ENCODE measurements around the gene ILF3.
A peak's percentile ranks its signal among the peaks of the same experiment; 100 is the strongest.

ILF3 gene

DNA sequence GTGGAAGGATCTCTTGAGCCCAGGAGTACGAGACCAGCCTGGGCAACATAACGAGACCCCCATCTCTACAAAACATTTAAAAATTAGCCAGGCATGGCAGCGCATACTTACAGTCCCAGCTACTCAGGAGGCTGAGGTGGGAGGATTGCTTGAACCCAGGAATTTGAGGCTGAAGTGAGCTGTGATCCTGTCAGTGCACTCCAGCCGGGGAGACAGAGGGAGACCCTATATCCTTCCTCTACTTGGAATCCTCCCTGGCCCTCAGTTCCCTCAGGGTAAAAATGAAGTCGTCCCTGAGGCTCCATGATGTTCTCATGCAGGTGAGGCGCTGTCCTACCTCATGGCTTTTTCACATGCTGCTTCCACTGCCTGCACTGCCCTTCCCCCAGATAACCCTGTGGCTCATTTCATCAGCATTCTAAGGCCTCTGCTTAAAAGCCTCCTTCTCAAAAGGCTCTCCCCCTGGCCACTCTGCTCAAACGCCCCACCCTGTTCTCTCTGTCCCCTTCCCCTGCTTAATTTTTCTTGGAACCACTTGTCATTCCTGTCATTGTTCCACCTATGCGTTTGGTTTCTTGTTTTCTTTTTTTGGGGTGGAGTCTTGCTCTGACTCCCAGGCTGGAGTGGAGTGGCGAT, 82.9 kb downstream of the ILF3 start:
- Mint-ChIP-seq H3K36me3 (ENCODE audit: low read depth) (peaks cover 25% of the 10 kb centered on the region), H3K9me3 (peaks cover 11% of the 10 kb centered on the region), H3K27ac (peak overlapping the region; percentile 41), H3K4me3 (no peak overlapping the region), H3K4me1 (ENCODE audit: low read depth) (peaks cover 33% of the 10 kb centered on the region), H3K27me3 (ENCODE audit: low read depth) (no peaks in the 10 kb centered on the region)

DNA sequence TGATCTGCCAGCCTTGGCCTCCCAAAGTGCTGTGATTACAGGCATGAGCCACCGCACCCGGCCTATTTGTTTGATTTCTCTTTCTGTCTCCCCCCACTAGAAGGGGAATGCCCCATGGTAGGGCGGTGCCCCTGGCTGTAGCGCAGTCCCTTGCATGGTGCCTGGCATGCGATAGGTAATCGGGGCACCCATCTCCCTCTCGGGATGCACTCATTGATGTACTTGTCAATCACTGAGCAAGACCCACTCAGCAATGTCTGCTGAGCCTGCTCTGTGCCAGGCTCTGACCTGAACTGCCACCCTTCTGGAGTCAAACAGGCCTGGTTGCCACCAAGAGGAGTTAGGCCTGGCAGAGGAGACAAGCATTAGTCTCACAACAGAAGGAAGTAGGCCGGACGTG, 83.6 kb downstream of the ILF3 start:
- H3K4me1 Mint-ChIP-seq (ENCODE audit: low read depth): peaks cover 36% of the 10 kb centered on the region
- no peak overlapping the region for H3K4me3 Mint-ChIP-seq
- H3K27me3 Mint-ChIP-seq (ENCODE audit: low read depth): no peaks in the 10 kb centered on the region
- H3K27ac Mint-ChIP-seq: no peak overlapping the region
- peaks cover 30% of the 10 kb centered on the region for H3K36me3 Mint-ChIP-seq (ENCODE audit: low read depth)
- H3K9me3 Mint-ChIP-seq: peaks cover 11% of the 10 kb centered on the region

DNA sequence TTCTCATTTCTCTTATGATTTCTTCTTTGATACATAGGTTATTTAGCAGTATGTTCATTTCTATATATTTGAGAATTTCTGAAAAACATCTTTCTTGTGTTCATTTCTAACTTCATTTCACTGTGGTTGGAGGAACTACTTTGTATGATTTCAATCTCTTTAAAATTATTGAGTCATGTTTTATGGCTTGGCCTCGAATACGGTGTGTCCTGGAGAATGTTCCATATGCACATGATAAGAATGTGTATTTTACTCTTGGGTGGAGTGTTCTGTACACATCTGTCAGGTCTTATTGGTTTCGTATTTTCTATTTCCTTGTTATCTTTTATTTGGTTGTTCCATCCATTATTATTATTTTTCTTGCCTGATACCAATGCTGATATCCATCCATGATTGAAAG, 86.7 kb downstream of the ILF3 start:
- no peaks in the 10 kb centered on the region for H3K27me3 Mint-ChIP-seq (ENCODE audit: low read depth)
- H3K9me3 Mint-ChIP-seq: peaks cover 11% of the 10 kb centered on the region
- peaks cover 26% of the 10 kb centered on the region for H3K36me3 Mint-ChIP-seq (ENCODE audit: low read depth)
- H3K4me3 Mint-ChIP-seq: no peak overlapping the region
- peak overlapping the region; percentile 31 for H3K27ac Mint-ChIP-seq
- peaks cover 36% of the 10 kb centered on the region for H3K4me1 Mint-ChIP-seq (ENCODE audit: low read depth)
